Left lung (tissue), 10 donors: ENCODE results near the gene CCDC188. TPM values are rescaled to one million over a fixed set of nuclear protein-coding genes. Genes with fewer than 3 reads are reported as not detected.

ENCODE experiments used
- ATAC-seq: fragments of 200-7000 bp; cut with Tn5 transposase; one replicate; pipeline ENCODE4 v1.9.1; 2020; ENCODE audit warnings: moderate library complexity
- DNase-seq, 4 donors: peaks; one replicate each; pipeline ENCODE4 v3.0.0-alpha.2; 2013 to 2020
- H3K27ac ChIP-seq, 2 donors: fragments of 200-600 bp; sonication (generic) in 1 of 2; one replicate each; pipeline versions ENCODE4 v1.5.0 to v1.8.0; 2020 to 2021
- H3K27me3 ChIP-seq, 2 donors: fragments of 200-600 bp; sonication (generic) in 1 of 2; one replicate each; pipeline versions ENCODE4 v1.5.0 to v1.8.0; 2020 to 2021
- H3K36me3 ChIP-seq, 2 donors: fragments of 200-600 bp; sonication (generic) in 1 of 2; one replicate each; pipeline versions ENCODE4 v1.5.0 to v1.8.0; 2020 to 2021
- H3K4me1 ChIP-seq, 2 donors: fragments of 200-600 bp; one replicate each; pipeline ENCODE4 v1.8.0; 2021
- H3K4me3 ChIP-seq, 2 donors: fragments of 200-600 bp; sonication (generic) in 1 of 2; one replicate each; pipeline versions ENCODE4 v1.5.0 to v1.8.0; 2020 to 2021; ENCODE audit warnings: mild to moderate bottlenecking in 1 of 2
- H3K9me3 ChIP-seq, 2 donors: fragments of 200-600 bp; sonication (generic) in 1 of 2; one replicate each; pipeline versions ENCODE4 v1.5.0 to v1.8.0; 2020 to 2021
- intact Hi-C, 2 donors: fragments of 100-400 bp; cut with DNase I; formaldehyde crosslinking; loops; one replicate each; pipeline versions ENCODE4 v1.11.2 to v1.14.2; 2022
- polyA plus RNA-seq, 6 donors: library from polyadenylated mRNA; unstranded; fragments of 120-200 nt; gene quantifications; one replicate each; pipeline ENCODE4 v1.2.1, GENCODE V29; 2013; ENCODE audit not compliant: insufficient read length in 6 of 6
- total RNA-seq, 2 donors: library from RNA; stranded (reverse); fragmentation: NEBNext Ultra II Directional; extraction: Animal tissue kit (Norgen Biotek cat#: 25700); gene quantifications; one replicate each; pipeline ENCODE4 v1.2.1, GENCODE V29; 2021
- TF ChIP-seq, protein P1 (sequence below), 2 donors: fragments of 200-600 bp; sonication (generic) in 1 of 2; IDR thresholded peaks; one replicate each; pipeline versions ENCODE4 v1.5.0 to v1.8.0; 2021; ENCODE audit warnings: antibody characterized with exemption in 2 of 2
- donor health status: DM: no; HTN: yes; CAD: no.
- donor health status: DM: no; HTN: no; CAD: no.

The CCDC188 gene
- total and polyA plus RNA-seq, 8 donors: 1.1 to 3.9 (median 1.7) TPM

DNA sequence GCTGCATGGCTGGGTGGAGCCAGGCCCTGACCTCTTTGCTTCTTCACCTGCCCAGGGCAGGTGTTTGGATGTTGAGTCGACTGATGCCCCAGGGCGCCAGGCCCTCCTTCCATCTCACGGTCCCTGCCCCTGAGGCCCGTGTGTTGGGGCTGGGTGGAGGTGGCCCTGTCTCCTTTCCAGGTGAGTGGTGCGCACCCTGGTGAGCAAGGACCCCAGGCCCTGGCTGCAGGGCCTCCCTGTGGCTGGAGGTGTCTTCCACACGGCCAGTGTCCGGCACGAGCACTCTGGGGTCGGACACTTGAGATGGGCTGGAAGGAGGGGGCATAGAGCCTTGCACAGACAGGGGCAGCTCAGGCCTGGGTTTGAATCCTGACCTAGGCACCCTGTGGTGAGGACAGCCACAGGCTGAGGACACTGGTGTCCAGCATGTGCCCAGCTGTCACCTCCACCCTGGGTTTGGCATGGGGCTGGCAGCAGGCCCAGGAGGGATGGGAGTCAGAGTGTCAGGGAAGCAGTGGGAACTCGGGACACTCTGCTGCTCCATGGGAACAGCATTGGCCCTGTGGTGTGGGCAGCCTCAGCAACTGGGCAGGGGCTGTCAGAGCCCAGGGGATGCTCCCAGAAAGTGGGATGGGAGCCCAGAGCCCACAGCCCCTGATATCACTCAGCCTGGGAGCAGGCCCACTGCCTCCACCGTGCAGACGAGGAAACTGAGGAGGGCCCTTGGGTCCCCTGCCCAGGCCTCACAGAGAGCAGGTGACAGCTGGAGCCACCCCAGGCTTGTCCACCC is 37.1 kb upstream of the CCDC188 start:
- Histone ChIP-seq H3K9me3 (no peaks in the 10 kb centered on the region), H3K27me3 (no peaks in the 10 kb centered on the region), H3K4me3 (no peak overlapping the region), H3K36me3 (no peaks in the 10 kb centered on the region), H3K27ac (no peak overlapping the region), H3K4me1 (no peaks in the 10 kb centered on the region)
- no peak for ATAC-seq
- TF ChIP-seq, protein P1, sequence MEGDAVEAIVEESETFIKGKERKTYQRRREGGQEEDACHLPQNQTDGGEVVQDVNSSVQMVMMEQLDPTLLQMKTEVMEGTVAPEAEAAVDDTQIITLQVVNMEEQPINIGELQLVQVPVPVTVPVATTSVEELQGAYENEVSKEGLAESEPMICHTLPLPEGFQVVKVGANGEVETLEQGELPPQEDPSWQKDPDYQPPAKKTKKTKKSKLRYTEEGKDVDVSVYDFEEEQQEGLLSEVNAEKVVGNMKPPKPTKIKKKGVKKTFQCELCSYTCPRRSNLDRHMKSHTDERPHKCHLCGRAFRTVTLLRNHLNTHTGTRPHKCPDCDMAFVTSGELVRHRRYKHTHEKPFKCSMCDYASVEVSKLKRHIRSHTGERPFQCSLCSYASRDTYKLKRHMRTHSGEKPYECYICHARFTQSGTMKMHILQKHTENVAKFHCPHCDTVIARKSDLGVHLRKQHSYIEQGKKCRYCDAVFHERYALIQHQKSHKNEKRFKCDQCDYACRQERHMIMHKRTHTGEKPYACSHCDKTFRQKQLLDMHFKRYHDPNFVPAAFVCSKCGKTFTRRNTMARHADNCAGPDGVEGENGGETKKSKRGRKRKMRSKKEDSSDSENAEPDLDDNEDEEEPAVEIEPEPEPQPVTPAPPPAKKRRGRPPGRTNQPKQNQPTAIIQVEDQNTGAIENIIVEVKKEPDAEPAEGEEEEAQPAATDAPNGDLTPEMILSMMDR (IDR thresholded peaks at IDR 0.05): no peak
- intact Hi-C loops: no loop called here
- no peak for DNase-seq

DNA sequence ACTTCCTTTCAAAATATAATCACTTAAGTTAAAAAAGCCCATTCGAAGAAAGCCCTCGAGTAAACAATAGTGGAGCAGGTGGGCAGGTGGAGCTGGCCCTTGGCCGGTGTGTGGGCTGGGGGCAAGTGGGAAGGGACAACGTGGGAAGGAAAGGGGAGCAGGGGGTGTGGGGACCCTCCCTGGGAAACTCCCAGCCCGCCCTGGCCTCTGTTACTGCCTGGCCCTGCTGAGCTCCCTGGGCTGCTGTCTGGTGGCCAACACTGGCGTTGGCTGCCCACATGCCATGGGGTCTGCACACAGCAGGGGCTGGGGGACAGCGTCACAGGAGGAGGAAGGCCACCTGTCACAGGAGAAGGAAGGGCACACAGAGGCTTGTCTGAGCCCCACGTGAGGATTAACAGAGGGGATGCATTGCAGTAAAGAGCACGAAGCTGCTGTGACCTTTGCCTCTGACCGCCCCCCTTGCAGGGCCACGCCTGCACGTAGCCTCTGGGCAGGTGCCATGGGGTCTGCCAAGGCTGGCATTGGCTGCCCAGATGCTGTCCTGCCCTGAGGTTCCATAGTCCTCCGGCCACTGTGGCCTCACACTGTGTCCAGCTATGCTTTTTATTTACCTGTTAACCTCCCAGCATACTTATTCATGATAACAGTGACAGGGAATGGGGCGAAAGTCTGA is 36.2 kb upstream of the CCDC188 start:
- Histone ChIP-seq H3K36me3 (no peaks in the 10 kb centered on the region), H3K27ac (no peak overlapping the region), H3K4me3 (no peak overlapping the region), H3K9me3 (no peaks in the 10 kb centered on the region), H3K4me1 (no peaks in the 10 kb centered on the region), H3K27me3 (no peaks in the 10 kb centered on the region)
- DNase-seq: no peak
- TF ChIP-seq, protein P1 (IDR thresholded peaks at IDR 0.05): no peak
- ATAC-seq: no peak
- intact Hi-C loops: no loop called here

DNA sequence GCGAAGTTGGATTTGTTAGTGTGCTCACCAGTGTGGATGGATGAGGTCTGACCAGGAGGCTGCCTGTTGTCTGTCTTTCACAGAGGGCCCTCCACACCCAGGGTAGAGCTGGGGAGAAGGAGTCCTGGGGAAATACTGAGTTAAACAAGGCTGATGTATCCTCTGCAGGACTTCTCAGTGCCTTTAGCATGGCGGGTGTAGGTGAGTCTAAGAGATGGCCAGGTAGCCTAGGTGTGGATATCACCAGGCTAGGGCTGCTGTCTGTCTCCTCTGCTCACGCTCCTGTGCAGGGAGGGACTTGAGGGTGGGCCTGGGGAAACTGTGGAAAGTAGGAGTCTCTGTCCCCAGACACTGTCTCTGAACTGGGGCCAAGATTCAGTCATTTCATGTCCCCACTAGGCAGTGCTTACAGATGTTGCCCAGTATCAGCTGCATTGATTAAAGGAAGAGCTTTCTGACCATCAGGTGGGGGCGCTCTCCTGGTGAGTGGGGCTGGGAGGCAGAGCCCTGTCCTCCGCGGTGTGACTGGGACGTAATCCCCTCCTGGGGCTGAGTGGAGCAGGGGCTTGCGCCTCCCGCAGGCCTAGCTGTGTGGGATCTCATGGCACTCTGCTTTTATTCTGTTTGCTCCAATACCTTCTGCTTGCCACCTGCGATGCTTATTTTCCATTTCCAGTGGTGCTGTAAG is 35.5 kb upstream of the CCDC188 start:
- no peak for ATAC-seq
- TF ChIP-seq, protein P1 (IDR thresholded peaks at IDR 0.05): no peak
- H3K36me3 ChIP-seq: no peaks in the 10 kb centered on the region
- H3K27me3 ChIP-seq: no peaks in the 10 kb centered on the region
- intact Hi-C loops: no loop called here
- H3K4me1 ChIP-seq: no peaks in the 10 kb centered on the region
- no peaks in the 10 kb centered on the region for H3K9me3 ChIP-seq
- H3K27ac ChIP-seq: no peak overlapping the region
- H3K4me3 ChIP-seq: no peak overlapping the region
- DNase-seq: no peak

DNA sequence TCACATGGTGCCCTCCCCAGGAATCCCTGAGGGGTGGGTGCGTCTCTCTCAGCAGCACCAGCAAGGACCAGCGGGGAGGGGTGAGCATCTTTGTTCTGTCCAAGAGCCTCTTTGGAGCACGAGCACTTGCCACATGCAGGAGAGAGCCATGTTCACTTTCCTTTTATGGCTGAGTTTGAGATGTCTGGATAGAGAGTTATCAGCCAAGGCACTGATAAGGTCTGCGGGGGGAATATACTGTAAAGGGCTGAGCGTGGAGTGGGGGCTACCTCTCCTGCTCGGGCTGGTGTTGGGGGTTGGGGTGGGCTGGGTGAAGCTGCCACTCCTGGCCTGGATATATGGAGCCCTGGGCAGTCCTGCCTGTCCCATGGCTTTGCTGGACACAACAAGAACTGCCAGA is 34.9 kb upstream of the CCDC188 start:
- Histone ChIP-seq H3K27me3 (no peaks in the 10 kb centered on the region), H3K9me3 (no peaks in the 10 kb centered on the region), H3K36me3 (no peaks in the 10 kb centered on the region), H3K4me3 (no peak overlapping the region), H3K4me1 (no peaks in the 10 kb centered on the region), H3K27ac (no peak overlapping the region)
- DNase-seq (no peak), ATAC-seq (no peak)
- TF ChIP-seq, protein P1 (IDR thresholded peaks at IDR 0.05): no peak
- intact Hi-C loops: no loop called here
